Anterior cingulate cortex (tissue), 58 donors: ENCODE measurements around the gene ERICH3.

Source experiments
- DNase-seq, 58 donors: peaks; one replicate each; lab custom pipeline; 2025; lab: John Stamatoyannopoulos, UW

Gene ERICH3

GRCh38 chr1:74593887-74594866, 79.4 kb downstream of the ERICH3 start:
- DNase-seq, result no peak

DNA sequence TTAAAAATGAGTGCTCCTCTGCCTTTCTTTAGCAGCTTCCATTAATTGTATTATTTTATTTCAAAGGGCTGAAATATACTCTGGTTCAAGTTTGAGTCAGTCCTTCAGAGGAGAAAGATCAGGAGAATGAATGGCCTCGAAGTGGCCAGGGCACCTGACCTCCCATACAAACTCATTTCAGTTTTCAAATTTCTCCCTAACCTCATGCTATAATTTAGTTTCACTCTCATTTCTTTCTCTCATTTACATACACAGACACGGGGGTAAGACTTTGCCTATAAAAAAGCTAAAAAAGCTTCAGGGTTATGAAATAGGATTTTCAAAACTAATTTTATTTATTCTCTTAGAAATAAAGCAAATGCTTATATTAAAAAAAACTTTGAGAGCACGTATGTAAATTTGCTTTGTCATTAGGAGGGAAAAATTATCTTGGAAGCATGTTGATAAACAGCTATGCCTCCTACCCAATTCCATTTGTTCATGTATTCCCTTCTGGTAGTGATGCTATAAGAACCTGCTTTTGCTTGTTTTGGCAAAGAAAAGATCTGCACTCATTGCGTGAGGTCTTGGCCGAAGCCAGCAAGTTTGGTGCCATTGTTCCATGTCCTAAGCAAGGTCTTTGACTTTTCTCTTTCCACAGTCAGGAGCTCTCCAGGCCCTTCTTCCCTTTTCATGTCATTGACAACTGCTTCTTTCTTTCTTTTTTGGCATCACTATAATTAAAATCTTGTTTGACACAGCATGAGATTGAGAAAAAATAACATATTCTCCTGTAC, 80.8 kb downstream of the ERICH3 start:
- peak in 1 of 58 donors; percentile 8 for DNase-seq

DNA sequence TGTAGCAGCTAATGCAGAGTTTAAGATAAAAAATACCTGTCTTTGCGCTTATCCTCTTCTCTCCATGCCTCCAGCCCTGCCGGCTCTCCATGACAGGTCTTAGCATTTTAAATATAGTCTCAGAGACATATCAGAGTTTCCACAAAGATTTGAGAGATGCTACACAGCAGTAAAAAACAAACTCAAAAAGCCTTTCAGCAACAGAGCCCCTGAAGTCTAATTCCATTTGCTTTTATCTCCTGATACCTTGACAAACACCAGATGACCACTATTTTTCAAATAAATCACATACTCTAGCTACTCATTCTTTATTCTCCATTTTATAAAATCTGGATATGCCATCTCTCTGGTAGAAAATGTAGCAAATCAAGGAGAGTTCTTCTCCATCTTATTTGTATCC, 81.6 kb downstream of the ERICH3 start:
- no peak for DNase-seq

DNA sequence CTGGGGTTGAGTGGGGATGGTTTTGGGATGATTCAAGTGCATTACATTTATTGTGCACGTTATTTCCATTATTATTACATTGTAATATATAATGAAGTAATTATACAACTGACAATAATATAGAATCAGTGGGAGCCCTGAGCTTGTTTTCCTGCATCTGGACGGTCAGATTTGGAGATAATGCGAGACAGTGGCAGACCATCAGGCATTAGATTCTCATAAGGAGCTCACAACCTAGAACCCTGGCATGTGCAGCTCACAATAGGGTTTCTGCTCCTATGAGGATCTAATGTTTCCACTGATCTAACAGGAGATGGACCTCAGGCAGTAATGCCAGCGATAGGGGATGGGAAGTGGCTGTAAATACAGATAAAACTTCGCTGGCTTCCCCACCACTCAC, 83.3 kb downstream of the ERICH3 start:
- DNase-seq, result no peak

GRCh38 chr1:74587888-74588287, 85.7 kb downstream of the ERICH3 start:
- no peak for DNase-seq

DNA sequence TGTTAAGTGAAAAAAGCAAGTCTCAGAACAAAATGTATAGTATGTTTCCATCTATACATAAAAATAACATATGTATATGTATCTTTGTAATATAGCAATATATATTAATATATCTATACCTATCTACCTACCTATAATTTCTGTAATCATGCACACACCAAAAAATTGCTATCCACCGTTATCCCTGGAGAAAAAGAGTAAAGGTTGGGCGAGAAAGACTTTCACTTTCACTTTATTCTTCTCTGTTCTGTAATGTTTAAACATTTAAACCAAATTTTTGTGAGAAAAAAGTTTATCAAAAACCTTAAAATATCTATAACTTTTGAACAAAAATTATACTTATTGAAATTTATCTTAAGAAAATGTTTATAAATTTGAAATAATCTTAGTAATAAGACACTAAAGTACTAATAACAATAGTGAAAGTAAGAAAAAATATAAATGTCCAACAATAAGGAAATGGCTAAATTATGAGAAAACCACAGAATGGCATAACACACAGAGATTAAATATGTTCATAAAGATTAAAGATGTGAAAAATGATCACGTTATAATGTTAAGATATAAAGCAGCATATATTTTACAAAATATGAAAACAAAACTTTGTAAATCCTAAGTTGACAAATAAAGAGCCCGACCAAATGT, 87.2 kb downstream of the ERICH3 start:
- no peak for DNase-seq

DNA sequence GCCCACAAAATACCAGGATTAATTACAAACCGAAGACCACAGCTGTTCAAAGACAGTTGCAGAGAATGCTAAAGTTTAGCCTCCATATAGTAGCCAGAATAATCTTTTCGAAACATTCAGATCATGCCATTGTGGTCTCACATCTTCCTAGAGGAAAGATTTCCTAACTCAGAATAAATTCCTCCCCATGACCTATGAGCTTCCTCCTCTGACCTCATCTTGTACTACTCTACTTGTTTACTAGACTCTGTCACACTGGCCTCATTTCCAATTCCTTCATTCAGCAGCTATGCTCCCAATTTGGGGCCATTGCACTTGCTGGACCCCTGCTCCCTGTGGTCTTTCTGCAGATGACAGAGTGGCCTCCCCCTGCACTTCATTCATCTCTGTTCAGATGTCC, 89.4 kb downstream of the ERICH3 start:
- no peak for DNase-seq

- DNase-seq, result no peak
These were observed 90.2 kb downstream of the ERICH3 start for GRCh38 chr1:74583397-74583796.

GRCh38 chr1:74579425-74579824, 94.2 kb downstream of the ERICH3 start:
- no peak for DNase-seq

GRCh38 chr1:74578101-74578500, 95.5 kb downstream of the ERICH3 start:
- no peak for DNase-seq

- DNase-seq, result no peak
These were observed 101.7 kb downstream of the ERICH3 start for GRCh38 chr1:74571891-74572290.

DNA sequence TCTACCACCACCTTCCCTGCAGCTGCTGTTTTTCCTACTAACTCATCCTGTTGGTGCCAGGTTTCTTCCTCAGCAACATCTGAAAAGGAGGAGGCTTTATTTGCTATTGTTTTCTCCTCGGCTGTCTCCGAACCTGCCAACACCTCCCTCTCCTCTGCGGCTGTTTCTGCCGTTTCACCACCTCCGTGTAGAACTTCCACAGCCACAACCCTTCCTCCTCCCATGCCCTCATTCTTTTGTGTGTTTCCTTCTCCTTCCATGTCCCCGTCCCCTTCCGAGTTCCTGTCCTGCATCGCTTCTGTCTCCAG, 102.1 kb downstream of the ERICH3 start:
- DNase-seq, result peak in 20 of 58 donors; percentile 5 to 72 (median 41)

DNA sequence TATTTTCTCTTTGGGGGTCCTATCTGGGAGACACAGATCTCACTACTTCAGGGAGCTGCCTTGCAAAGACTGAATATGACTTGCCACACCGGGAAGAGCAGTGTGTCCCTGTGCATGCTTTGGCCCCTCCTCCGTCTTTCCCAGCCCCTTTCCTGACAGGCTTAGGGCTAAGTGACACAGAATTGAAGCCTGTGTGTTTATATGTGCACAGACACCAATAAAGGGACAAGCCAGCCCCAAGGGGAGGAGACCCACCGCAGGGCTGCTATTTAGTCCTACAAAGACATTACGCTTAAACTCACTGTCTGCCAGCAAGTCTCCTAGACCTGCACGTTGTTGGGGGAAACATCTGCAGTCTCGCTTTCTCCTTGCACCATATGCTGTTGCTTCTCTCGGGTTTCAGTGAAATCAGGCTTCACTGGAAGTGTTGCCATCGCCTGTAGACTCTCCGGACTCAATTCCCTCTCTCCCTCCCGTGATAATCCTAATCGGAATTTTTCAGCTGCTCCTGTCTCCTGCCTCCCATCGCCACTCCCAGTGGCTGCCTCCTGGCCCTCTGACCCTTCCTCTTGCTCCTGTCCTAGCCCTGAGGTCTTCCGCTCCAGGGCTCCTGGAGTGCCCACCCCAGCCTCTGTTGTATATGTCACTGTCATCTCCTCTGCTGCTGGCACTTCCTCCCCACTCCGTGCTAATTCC, 102.6 kb downstream of the ERICH3 start:
- DNase-seq, result peak in 26 of 58 donors; percentile 2 to 82 (median 36)

DNA sequence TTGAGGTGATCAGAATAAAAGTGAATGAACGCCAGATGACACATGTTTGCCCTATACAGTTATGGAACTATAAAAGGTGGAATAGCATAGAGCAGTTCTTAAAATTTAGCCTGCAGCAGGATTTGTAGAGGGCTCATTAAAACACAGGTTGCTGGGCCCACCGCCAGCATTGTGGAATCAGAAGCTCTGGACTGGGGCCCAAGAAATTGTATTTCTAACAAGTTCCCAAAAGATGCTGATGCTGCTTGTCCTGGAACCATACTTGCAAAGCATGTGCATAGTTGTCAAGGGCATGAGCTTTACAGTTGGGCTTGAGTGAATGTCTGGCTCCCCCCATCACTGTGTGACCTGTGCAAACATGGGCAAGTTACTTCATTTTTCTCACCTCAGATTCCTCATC, 123.7 kb downstream of the ERICH3 start:
- no peak for DNase-seq

GRCh38 chr1:74548961-74549750, 124.4 kb downstream of the ERICH3 start:
- no peak for DNase-seq

DNA sequence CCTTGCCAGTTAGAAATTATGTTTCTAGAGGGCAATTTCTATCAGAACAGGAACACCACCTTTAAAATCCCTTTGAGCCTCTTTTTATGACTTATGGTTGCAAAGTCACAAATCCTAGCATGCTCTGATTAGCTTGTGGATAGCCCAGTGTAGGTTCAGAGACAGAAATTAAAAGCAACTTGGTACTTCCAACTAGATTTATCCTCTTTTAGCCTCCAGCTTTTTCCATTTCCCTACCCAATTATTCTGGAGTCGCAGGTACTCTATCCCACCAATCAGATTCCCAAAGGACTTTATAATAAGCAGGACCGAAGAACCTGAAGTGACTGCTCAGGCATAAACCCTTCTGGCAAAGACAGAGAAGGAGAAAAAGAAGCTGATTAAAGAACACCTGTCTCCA, 127.8 kb downstream of the ERICH3 start:
- no peak for DNase-seq

- DNase-seq, result peak in 1 of 58 donors; percentile 10
These were observed 139.4 kb downstream of the ERICH3 start for GRCh38 chr1:74534241-74534640.

GRCh38 chr1:74531796-74532195, 141.8 kb downstream of the ERICH3 start:
- no peak for DNase-seq

DNA sequence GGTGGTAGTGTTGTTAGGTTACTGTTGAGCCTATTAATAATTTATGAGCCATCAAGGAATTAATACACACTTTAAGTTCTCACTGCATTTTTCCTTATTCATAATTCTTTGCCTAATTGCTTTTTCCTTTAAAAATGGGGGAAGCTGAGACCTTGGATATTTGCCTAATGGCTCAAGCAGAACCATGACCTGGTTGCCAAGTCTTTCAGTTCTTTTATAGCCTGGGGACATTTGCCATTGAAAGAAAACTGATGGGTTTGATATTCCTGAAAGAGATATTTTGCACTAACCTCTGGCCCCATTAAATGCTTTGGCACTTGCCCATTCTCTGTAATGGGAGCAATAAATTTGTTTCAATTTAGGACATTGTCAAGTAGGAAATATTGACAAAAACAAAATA, 142.7 kb downstream of the ERICH3 start:
- no peak for DNase-seq

DNA sequence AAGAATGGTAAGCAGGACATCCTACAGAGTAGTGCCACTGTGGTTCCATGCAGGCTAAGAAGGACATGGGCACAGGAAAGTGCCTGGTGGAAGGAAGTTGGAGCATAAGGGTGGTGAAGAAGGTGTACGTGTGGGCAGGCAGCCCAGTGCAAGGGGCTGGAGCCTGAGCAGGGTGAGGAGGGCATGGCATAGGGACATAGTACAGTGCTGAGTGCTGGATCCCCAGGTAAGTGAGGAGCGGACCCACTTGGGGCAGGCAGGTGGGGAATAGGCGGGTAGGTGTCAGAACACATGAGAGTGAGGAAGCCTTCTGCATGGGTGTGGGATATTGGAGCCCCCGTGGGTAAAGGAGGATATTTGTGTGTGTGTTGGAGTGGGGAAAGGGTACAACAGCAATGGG, 145.5 kb downstream of the ERICH3 start:
- no peak for DNase-seq
